Endodermal cell (in vitro differentiated cells): Measurements from ENCODE around the gene KIF20B. TPM values are rescaled to one million over a fixed set of nuclear protein-coding genes. Genes with fewer than 3 reads are reported as not detected.
A peak's percentile ranks its signal among the peaks of the same experiment; 100 is the strongest.

Experiments used
- DNase-seq: peaks from one replicate; pipeline ENCODE4 v3.0.0-alpha.2; 2017
- H3K27ac ChIP-seq: 2 replicates; pipeline ENCODE4 v1.5.1; 2013; ENCODE audit warnings: mild to moderate bottlenecking, low read depth, low read length, moderate library complexity
- H3K27me3 ChIP-seq: 2 replicates; pipeline ENCODE4 v1.6.1; 2013; ENCODE audit warnings: mild to moderate bottlenecking, low read length, moderate library complexity; ENCODE audit not compliant: insufficient read depth, control insufficient read depth, poor library complexity, severe bottlenecking
- H3K36me3 ChIP-seq: 2 replicates; pipeline ENCODE4 v1.7.0; 2013; ENCODE audit warnings: mild to moderate bottlenecking, low read length, moderate library complexity; ENCODE audit not compliant: control insufficient read depth, insufficient read depth
- H3K4me1 ChIP-seq: one replicate; pipeline ENCODE4 v1.7.0; 2013; ENCODE audit warnings: low read length; ENCODE audit not compliant: control insufficient read depth, insufficient read depth
- H3K4me3 ChIP-seq: 2 replicates; pipeline ENCODE4 v1.5.1; 2013; ENCODE audit warnings: mild to moderate bottlenecking, low read length, moderate library complexity
- H3K9ac ChIP-seq: 2 replicates; pipeline ENCODE4 v1.6.1; 2013; ENCODE audit warnings: mild to moderate bottlenecking, low read length, moderate library complexity; ENCODE audit not compliant: poor library complexity, severe bottlenecking; ENCODE audit errors: extremely low read depth
- H3K9me3 ChIP-seq: 2 replicates; pipeline ENCODE4 v1.6.1; 2013; ENCODE audit warnings: mild to moderate bottlenecking, low read length, moderate library complexity; ENCODE audit not compliant: control insufficient read depth
- H3K27ac Mint-ChIP-seq: 2 replicates; pipeline ENCODE4 v1.8.0; 2020; ENCODE audit warnings: mixed read lengths
- H3K27me3 Mint-ChIP-seq: 2 replicates; pipeline ENCODE4 v1.8.0; 2021; ENCODE audit warnings: mild to moderate bottlenecking, mixed read lengths; ENCODE audit not compliant: insufficient read depth
- H3K36me3 Mint-ChIP-seq: 2 replicates; pipeline ENCODE4 v1.8.0; 2020; ENCODE audit warnings: low read depth, mixed read lengths
- H3K4me1 Mint-ChIP-seq: 2 replicates; pipeline ENCODE4 v1.8.0; 2020; ENCODE audit warnings: mixed read lengths
- H3K4me3 Mint-ChIP-seq: 2 replicates; pipeline ENCODE4 v1.8.0; 2020; ENCODE audit warnings: mild to moderate bottlenecking, moderate library complexity, mixed read lengths
- H3K9me3 Mint-ChIP-seq: 2 replicates; pipeline ENCODE4 v1.8.0; 2020; ENCODE audit warnings: mild to moderate bottlenecking, mixed read lengths
- CTCF ChIP-seq: fragments of 200-600 bp; sonication (generic); conservative IDR thresholded peaks from 2 replicates; pipeline ENCODE4 v1.5.0; 2021; ENCODE audit warnings: antibody characterized with exemption, mild to moderate bottlenecking
- WGBS, 2 experiments: methylation state at CpG; one replicate each; pipeline versions ENCODE4 v1.1.5 to v1.1.7; 2013; ENCODE audit warnings: missing lambda C conversion rate in 2 of 2, mixed read lengths in 1 of 2; ENCODE audit not compliant: insufficient coverage in 1 of 2, insufficient read length in 1 of 2; 5-methylcytosine and 5-hydroxymethylcytosine counted together
- long read RNA-seq, 4 experiments: library from polyadenylated mRNA in 2 of 4; library from RNA in 1 of 4; library from capped mRNA in 1 of 4; stranded (forward) in 3 of 4; unstranded in 1 of 4; transcript quantifications; one replicate each; pipeline ENCODE4 v2.0.0, GENCODE V29; 2020 to 2021; ENCODE audit warnings: inconsistent platforms in 1 of 4
- polyA plus RNA-seq, 2 experiments: library from polyadenylated mRNA; stranded (reverse); fragments of 50-300 nt; gene quantifications; one replicate each; pipeline ENCODE4 v1.2.3, GENCODE V29; 2013
- total RNA-seq, 2 donors: library from RNA; stranded (reverse); fragmentation: NEBNext Ultra II Directional in 1 of 2; extraction: Animal tissue kit (Norgen Biotek cat#: 25700) in 1 of 2; gene quantifications; 2 replicates in 1 of 2; 3 replicates in 1 of 2; pipeline ENCODE4 v1.2.1, GENCODE V29; 2021

The KIF20B gene
- total RNA-seq, result 10 to 100 TPM; 43.4 to 43.7 TPM
- polyA plus RNA-seq (2013, experiment 1 of 2), result 21.5 TPM
- 27.4 TPM for polyA plus RNA-seq (2013, experiment 2 of 2)
- long read RNA-seq, experiment 1, partial matches to known transcripts, result 8 of 11 reads
- long read RNA-seq, experiment 1, other reads (novel, unspliced or antisense), result 3 of 11 reads
- long read RNA-seq, experiment 2, full-length matches to known transcripts, result 22 of 49 reads
- long read RNA-seq, experiment 2, partial matches to known transcripts, result 21 of 49 reads
- long read RNA-seq, experiment 2, other reads (novel, unspliced or antisense), result 6 of 49 reads
- long read RNA-seq, experiment 3, partial matches to known transcripts, result 121 of 131 reads
- long read RNA-seq, experiment 3, other reads (novel, unspliced or antisense), result 10 of 131 reads
- long read RNA-seq, experiment 4, partial matches to known transcripts, result 29 of 33 reads
- long read RNA-seq, experiment 4, other reads (novel, unspliced or antisense), result 3 of 33 reads

GRCh38 chr10:89701242-89702120 is at the start of gene KIF20B:
KIF20B (plus strand) TSS chr10:89701590; CDS start chr10:89705295, 3,705 bp downstream.
- 0% methylated on average over 39 to 48 of the region's 48 CpGs for WGBS, 2 experiments
- H3K9me3 Mint-ChIP-seq, result no peaks in the 10 kb centered on the region

GRCh38 chr10:89651916-89652573 is 49.3 kb upstream of the KIF20B start:
- WGBS, 2 experiments, result 71 to 94% methylated on average over 1 to 3 of the region's 3 CpGs
- no peak for TF ChIP-seq CTCF
- H3K36me3 ChIP-seq, result no peaks in the 10 kb centered on the region
- Mint-ChIP-seq H3K36me3 (no peaks in the 10 kb centered on the region), H3K9me3 (peaks cover 18% of the 10 kb centered on the region), H3K27me3 (no peaks in the 10 kb centered on the region), H3K27ac (no peak overlapping the region), H3K4me1 (no peaks in the 10 kb centered on the region), H3K4me3 (no peak overlapping the region)
- DNase-seq, result no peak
- no peak overlapping the region for H3K27ac ChIP-seq
- peaks cover 6% of the 10 kb centered on the region for H3K9me3 ChIP-seq
- no peaks in the 10 kb centered on the region for H3K27me3 ChIP-seq
- no peak overlapping the region for H3K9ac ChIP-seq
- H3K4me1 ChIP-seq, result peaks cover under 1% of the 10 kb centered on the region
- H3K4me3 ChIP-seq, result no peak overlapping the region

More at GRCh38 chr10:89701242-89702120, at the start of gene KIF20B:
- Histone ChIP-seq H3K27ac (peak within 1 kb of the TSS; percentile 70), H3K27me3 (no peaks in the 10 kb centered on the region), H3K9ac (peak within 1 kb of the TSS; percentile 88), H3K4me3 (peak within 1 kb of the TSS; percentile 97), H3K9me3 (no peaks in the 10 kb centered on the region), H3K36me3 (peaks cover 8% of the 10 kb centered on the region), H3K4me1 (peaks cover 6% of the 10 kb centered on the region)
- peak; percentile 99 for DNase-seq
- no peaks in the 10 kb centered on the region for H3K27me3 Mint-ChIP-seq
- H3K4me1 Mint-ChIP-seq, result peaks cover 28% of the 10 kb centered on the region
- TF ChIP-seq CTCF, result peak; percentile 31
- peak within 1 kb of the TSS; percentile 100 for H3K27ac Mint-ChIP-seq
- peaks cover 4% of the 10 kb centered on the region for H3K36me3 Mint-ChIP-seq
- peak within 1 kb of the TSS; percentile 97 for H3K4me3 Mint-ChIP-seq

- whole genome bisulfite sequencing, 2 experiments, result 95 to 100% methylated on average over 3 of the region's 3 CpGs
- Histone ChIP-seq H3K27ac (no peak overlapping the region), H3K9me3 (peaks cover 6% of the 10 kb centered on the region), H3K27me3 (no peaks in the 10 kb centered on the region), H3K9ac (no peak overlapping the region), H3K36me3 (no peaks in the 10 kb centered on the region), H3K4me3 (no peak overlapping the region), H3K4me1 (no peaks in the 10 kb centered on the region)
- no peak for TF ChIP-seq CTCF
- Mint-ChIP-seq H3K27me3 (no peaks in the 10 kb centered on the region), H3K27ac (no peak overlapping the region), H3K4me1 (no peaks in the 10 kb centered on the region), H3K4me3 (no peak overlapping the region), H3K9me3 (peaks cover 18% of the 10 kb centered on the region), H3K36me3 (no peaks in the 10 kb centered on the region)
- no peak for DNase-seq
Observed at GRCh38 chr10:89652806-89653370, 48.5 kb upstream of the KIF20B start.
